ENCODE measurements around the gene ATXN7. TPM values are rescaled to one million over a fixed set of nuclear protein-coding genes. Genes with fewer than 3 reads are reported as not detected.

The ATXN7 gene
- total and polyA plus RNA-seq, 8 donors = 7.3 to 40.4 (median 25.2) TPM

GRCh38 chr3:64037084-64037483, 173.4 kb downstream of the ATXN7 start:
- H3K27me3 ChIP-seq = no peaks in the 10 kb centered on the region
- ATAC-seq (no peak), FAIRE-seq (no peak), DNase-seq (no peak)
- no peak overlapping the region for H3K4me3 ChIP-seq
- 93 to 96% methylated on average over 7 of the region's 7 CpGs for WGBS, 2 donors
- TF ChIP-seq CTCF (IDR thresholded peaks at IDR 0.05) = no peak
- intact Hi-C loops (cut with DNase I) = no loop called here
- H3K9me3 ChIP-seq = no peaks in the 10 kb centered on the region
- no peak overlapping the region for H3K27ac ChIP-seq
- H3K36me3 ChIP-seq = no peaks in the 10 kb centered on the region
- no peaks in the 10 kb centered on the region for H3K4me1 ChIP-seq

GRCh38 chr3:64038253-64038767, 174.6 kb downstream of the ATXN7 start:
- no peak for ATAC-seq
- 47 to 56% methylated on average over 4 of the region's 4 CpGs for WGBS, 2 donors
- intact Hi-C loops (cut with DNase I) = no loop called here
- H3K27ac ChIP-seq = no peak overlapping the region
- H3K9me3 ChIP-seq = no peaks in the 10 kb centered on the region
- TF ChIP-seq CTCF (IDR thresholded peaks at IDR 0.05) = no peak
- no peak overlapping the region for H3K4me3 ChIP-seq
- no peaks in the 10 kb centered on the region for H3K4me1 ChIP-seq
- H3K36me3 ChIP-seq = no peaks in the 10 kb centered on the region
- DNase-seq = no peak
- no peak for FAIRE-seq
- no peaks in the 10 kb centered on the region for H3K27me3 ChIP-seq

- no peak for TF ChIP-seq CTCF (IDR thresholded peaks at IDR 0.05)
- no peak overlapping the region for H3K4me3 ChIP-seq
- no peaks in the 10 kb centered on the region for H3K27me3 ChIP-seq
- WGBS, 2 donors = 61 to 73% methylated on average over 4 of the region's 4 CpGs
- no peak overlapping the region for H3K27ac ChIP-seq
- ATAC-seq (no peak), FAIRE-seq (no peak), DNase-seq (no peak)
- H3K4me1 ChIP-seq = no peaks in the 10 kb centered on the region
- H3K36me3 ChIP-seq = no peaks in the 10 kb centered on the region
- intact Hi-C loops (cut with DNase I) = no loop called here
- no peaks in the 10 kb centered on the region for H3K9me3 ChIP-seq
Observed at GRCh38 chr3:64039332-64039731, 175.7 kb downstream of the ATXN7 start.

- intact Hi-C loops (cut with DNase I) = no loop called here
- DNase-seq (no peak), ATAC-seq (no peak), FAIRE-seq (no peak)
- Histone ChIP-seq H3K4me3 (no peak overlapping the region), H3K27ac (no peak overlapping the region), H3K36me3 (no peaks in the 10 kb centered on the region), H3K27me3 (no peaks in the 10 kb centered on the region), H3K9me3 (no peaks in the 10 kb centered on the region), H3K4me1 (no peaks in the 10 kb centered on the region)
- TF ChIP-seq CTCF (IDR thresholded peaks at IDR 0.05) = no peak
- WGBS, 2 donors = 61 to 71% methylated on average over 5 of the region's 5 CpGs
Observed at GRCh38 chr3:64039981-64040733, 176.5 kb downstream of the ATXN7 start.

GRCh38 chr3:64042952-64043351, 179.3 kb downstream of the ATXN7 start:
- FAIRE-seq = no peak
- WGBS, 2 donors = 49 to 50% methylated on average over 1 of the region's 1 CpG
- no peaks in the 10 kb centered on the region for H3K27me3 ChIP-seq
- intact Hi-C loops (cut with DNase I) = no loop called here
- no peak overlapping the region for H3K4me3 ChIP-seq
- TF ChIP-seq CTCF (IDR thresholded peaks at IDR 0.05) = no peak
- no peaks in the 10 kb centered on the region for H3K36me3 ChIP-seq
- no peak for ATAC-seq
- no peak overlapping the region for H3K27ac ChIP-seq
- no peak for DNase-seq
- H3K4me1 ChIP-seq = no peaks in the 10 kb centered on the region
- no peaks in the 10 kb centered on the region for H3K9me3 ChIP-seq
